Stimulated activated CD4-positive, alpha-beta T cell treated with anti-CD3 and anti-CD28 coated beads, Interleukin-2, amount 100 ng/mL, for 48 hours (primary cell): ENCODE data around the gene FILIP1L.
"Not testable (repeated sequence)": the region's sequence is repeated elsewhere in the genome, so short reads cannot be mapped to it uniquely, and the experiment has no call there.

ENCODE experiments used
- DNase-seq, 2 donors: peaks; one replicate each; pipeline ENCODE4 v3.0.0-alpha.2; 2020

FILIP1L gene

DNA sequence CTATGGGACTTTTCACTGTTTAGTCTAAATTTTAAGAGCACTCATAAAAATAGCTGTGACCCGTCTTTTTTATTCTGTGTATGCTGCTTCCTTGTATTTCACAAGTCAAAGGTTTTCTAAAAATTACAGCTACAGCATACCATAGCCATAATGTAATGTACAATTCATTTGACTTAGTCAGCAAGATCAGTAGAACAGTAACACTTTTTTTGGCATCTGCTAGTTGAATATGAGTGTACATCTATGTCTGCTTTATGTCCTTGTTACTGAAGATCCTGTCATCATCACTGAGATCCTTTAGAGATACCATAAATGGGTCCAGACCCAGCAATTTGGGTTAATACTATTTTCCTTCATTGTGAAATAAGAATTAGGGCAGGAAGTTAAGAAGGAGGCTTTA, 254.5 kb downstream of the FILIP1L start:
- DNase-seq, result no peak

DNA sequence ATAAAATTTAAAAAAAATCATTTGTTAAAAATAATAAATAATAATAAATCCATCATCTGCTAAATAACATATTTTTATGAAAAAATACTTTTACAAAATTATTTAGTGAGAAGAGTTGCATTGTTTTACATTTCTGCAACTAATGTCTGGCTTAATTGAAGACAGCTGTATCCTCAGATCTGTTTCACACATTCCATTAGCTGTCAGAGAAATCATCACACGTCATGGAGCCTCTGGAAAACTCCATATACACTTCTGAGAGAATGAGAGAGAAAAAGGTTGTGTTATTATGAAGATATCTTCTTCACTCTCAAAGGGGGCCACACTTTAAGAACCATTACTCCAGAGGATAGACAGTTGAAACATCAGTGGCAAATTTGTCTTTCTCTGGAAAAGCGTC, 255.8 kb downstream of the FILIP1L start:
- no peak for DNase-seq

DNA sequence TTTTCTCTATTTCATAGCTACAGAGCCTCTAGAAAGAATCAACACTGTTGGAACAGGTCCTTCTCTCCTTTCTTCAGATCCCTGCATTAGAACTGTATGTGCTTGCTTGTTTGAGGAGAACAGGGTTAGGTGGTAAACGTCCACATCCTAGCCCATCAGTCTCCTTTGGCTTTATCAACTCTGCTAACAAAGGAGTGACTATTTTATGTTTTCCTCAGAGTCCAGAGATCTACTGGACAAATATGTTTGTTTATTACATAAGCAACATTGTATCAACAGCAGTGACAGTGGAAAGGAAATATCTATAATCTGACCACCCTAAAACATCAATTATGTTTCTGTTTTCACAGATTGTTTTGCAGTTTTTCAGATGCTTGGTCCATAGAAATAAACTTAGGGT, 257.0 kb downstream of the FILIP1L start:
- DNase-seq, result no peak

DNA sequence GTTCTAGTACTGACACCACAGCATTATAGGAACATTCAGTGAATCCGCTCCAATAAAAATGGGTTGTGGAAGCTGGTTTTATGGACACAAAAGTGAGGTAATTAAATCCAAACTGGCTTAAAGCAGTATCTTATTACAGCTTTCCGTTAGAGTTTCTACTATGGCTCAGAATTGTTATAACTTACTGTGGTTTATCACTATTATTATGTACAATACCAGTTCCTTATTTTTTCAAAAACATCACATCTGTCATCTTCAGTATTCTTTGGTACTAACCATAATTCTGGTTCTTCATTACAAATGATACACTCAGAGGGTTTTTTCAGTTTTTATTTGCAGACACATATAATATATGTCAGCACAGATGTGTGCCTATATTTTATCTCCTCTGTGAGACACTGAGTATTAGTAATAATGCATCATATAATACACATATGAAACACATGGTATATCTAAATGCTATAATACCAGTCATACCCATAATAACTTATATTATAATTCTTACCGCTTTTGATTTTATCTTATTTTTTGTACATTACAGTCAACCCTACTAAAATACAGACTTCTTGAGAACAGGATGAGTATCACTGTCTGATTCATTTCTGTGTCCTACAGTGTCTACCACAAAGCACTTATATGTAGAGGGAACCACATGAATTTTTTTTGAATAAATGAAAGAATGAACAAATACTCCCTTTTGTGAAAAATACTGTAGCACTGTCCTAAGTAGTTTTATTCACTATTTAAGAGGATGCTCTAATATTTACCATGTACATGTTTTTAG, 257.7 kb downstream of the FILIP1L start:
- DNase-seq, result no peak

DNA sequence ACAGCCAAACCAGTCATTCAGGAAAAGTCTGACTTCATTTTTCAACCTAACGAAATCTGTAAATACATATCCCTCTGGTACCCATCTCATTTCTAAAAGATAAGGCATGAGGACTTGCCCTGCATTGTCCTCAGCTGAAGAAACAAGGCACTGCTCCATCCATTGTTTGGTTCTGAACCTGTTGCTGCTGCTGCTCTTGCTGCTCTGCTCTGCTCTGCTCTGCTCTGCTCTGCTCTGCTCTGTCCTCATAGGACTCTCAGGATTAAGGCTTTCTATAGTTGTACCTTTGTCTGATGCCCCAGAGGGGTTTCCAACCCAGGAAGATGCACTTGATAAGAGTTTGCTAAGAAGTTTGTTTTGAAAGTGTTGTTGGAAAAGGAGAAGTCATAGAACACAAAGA, 258.4 kb downstream of the FILIP1L start:
- DNase-seq, result no peak

DNA sequence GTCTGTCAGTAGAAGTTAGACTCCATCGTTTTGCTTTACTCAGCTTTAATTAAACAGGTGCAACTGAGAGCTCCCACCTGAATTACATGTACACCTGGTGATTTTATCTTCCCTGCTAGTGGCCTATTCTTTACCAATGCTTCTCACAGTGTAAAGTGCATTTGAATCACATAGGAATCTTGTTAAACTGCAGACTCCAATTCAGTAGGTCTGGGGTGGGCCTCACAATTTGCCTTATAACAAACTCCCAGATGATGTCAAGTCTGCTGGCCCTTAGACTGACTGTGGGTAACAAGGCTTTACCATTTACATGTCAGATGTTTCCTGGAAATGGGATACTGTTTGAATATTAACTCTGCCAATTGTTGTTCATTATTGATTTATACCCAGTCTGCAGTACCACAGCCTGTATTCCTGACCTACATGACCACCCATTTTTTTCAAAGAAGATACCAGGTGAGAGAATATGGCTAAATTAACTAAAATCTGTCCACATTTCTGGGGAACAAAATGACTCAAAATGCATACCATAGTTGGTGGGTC, 259.5 kb downstream of the FILIP1L start:
- no peak for DNase-seq

DNA sequence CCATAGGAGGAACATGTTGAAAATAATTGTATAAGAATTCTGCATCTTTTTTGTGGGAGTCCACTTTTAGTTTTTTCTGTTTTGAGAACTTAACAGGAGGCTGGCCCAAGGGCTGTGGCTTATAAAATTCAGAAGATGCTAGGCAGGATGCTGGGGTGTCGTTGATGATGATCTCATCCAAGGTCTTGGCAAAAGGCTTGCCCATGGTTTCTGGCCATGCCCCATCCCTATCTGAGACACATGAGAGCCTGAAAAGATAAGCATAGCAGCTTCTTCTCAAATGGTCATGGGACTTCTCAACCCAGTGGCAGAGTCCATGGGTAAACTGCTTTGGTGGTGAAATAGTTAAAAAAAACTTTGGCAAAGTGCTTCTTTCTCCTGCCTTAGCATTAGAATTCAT, 261.4 kb downstream of the FILIP1L start:
- no peak for DNase-seq

DNA sequence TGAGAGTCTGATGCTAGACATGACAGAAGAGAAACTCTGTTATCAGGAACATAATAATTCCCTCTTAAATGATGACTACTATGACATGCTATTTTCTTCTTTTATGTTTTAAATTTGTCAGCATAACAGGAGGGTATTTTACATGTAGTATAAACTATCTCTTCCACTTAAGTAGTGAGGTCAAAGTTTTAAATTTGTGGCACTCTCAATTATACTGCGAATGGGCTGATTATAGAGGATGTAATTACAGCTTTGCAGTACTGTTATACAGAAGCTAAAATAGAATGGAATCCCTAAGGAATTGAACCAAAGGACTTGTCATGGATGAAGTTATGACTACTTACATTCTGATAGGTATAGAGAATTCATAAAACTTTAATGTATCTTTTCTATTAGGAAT, 262.3 kb downstream of the FILIP1L start:
- DNase-seq, result no peak

DNA sequence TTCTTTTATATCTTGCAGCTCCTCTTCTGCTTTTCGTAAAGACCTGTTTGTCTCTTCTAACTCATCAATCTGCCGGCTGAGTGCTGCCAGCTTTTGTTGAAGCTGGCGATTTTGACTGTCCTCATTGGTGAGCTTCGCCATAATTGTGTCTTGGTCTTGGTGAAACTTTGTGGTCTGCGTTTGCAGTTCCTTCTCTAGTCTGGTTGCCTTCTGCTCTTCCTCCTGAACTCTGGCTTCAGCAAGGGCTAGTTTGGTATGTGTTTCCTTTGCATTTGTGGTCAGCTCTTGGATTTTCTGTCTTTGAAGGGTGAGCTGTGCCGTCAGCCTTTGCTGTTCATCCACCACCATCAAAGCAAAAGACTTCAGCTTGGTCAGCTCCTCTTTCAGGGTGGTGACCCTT, 263.7 kb downstream of the FILIP1L start:
- DNase-seq, result no peak

DNA sequence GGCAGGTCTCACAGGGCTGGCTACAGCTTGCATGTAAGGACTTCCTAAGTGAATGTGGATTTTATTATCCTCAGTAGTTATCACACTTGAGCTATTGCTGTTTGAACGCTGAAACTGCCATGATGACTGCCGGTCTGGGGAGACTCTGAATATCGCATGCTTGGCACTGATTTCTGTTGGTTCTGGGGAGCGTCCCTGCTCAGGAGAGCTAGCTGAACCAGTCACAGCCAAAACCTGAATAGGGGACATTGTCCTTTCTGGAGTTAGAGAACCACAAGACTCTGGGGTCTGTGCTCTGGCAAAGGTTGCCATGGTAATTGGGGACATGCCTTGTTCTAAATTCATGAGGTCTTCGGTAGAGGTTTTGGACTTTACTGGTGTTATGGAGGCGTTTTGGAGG, 265.9 kb downstream of the FILIP1L start:
- DNase-seq, result no peak

DNA sequence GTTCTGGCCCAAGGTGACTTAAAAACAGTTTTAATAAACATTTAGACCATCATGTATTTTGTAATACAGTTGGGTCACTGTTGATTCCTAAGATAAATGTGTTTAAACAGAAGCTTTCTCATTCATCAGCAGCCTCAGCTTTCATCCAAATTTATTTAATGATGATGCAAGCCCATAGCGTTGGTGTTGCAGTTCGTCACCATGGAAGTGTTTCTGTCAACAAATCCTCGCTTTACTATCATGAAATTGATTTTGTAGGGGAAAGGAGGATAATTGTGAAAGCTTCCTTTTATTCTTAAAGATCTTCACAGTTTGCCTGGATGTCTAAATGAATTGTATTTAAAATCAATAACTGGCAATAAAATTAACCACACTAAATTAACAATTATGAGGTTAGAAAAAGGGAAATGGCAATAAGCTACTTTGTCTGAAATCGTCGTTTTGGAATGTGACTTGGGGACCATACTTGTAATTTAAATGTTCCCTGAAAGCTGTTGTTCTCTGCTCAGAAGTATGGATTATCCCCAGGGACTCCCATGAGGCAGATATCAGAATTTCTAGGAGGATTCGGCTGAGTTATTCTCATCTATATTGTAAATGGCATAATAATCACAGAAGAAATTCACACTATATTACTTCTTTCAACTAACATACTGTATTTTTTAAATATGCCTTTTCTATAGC, 267.7 kb downstream of the FILIP1L start:
- DNase-seq, result no peak

DNA sequence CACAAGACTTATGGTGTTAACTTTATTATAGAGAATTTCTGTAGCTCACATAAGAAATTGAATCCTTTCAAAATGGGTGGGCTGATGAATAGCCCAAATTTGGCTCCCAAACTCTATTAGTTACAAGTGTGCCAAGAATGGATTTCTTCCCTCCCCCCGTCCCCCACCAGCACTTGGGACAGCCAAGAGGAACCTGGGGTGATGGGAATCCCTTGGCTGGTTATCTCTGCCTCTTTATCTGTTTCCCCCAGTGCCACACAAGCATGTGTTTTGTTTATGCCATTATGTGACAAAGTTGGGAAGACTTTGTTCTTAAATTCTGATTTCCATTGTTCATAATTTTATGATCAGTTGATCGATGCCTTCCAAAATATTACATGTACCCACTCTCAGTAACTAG, 268.3 kb downstream of the FILIP1L start:
- DNase-seq, result no peak

DNA sequence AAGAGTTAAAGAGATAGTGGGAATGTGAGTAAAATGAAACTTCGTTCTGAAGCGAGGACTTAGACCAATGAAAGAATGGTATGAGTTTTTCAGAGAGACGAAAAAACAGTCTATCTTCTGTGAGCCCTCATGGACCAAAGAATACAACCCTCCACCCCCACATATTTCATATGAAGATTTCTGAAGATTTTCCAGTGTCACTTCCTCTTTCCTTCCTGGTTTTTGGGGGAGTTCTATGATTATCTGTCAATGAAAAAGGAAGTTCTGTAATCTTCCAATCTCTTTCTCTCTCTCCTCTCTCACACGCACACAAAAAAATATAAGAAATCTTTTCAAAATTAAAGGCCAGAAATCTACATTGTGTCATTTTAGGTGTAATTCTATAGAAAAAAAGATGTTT, 269.0 kb downstream of the FILIP1L start:
- DNase-seq, result no peak

DNA sequence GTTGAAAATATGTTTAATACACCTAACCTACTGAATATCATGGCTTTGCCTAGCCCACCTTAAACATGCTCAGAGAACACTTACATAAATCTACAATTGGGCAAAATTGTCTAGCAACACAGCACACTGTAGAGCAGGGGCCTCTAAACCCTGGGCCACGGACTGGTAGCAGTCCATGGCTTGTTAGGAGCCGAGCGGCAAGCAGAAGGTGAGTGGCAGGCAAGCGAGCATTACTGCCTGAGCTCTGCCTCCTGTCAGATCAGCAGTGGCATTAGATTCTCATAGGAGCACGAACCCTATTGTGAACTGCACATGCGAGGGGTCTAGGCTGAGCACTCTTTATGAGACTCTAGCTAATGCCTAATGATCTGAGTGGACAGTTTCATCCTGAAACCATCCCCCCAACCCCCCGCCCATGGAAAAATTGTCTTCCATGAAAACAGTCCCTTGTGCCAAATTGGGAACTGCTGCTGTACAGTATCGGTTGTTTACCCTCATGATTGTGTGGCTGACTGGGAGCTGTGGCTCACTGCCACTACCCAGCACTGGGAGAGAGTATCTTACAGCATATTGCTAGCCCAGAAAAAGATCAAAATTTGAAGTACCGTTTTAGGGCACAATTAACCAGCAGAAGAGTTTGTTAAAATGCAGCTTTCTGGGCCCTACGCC, 270.6 kb downstream of the FILIP1L start:
- no peak for DNase-seq

DNA sequence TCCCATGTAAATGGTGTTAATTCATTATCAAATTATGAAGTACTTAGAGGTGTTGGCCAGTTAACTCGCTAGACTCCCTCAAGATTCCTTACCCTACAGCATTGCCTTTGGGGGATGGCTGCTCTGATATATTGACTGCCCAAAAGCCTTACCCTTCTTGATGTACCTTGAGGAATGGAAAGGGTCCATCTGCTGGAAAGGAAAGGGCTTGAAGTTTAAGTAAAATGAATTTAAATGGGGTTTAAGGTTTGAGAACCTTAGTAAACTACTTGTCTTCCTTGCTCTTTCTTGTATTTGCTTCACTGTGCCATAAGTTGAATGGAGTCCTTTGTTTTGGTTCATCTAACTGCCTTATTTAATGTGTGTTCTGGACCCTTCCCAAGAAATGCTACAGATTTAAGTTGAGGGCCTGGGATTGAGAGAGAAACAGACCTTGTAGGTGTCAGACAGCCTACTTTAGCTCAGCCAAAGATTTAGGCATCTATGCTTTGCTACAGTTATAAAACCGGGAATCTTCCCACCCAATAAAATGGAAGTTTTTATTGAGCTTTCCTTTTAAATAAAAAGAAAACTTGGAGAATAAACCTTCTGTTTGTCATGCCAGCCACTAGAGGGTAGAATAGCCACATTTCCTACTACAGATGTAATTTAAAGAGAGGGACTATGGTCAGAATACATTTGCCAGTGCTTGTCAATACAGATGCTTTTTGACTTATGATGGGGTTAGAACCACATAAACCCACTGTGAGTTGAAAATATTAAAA, 271.3 kb downstream of the FILIP1L start:
- no peak for DNase-seq

DNA sequence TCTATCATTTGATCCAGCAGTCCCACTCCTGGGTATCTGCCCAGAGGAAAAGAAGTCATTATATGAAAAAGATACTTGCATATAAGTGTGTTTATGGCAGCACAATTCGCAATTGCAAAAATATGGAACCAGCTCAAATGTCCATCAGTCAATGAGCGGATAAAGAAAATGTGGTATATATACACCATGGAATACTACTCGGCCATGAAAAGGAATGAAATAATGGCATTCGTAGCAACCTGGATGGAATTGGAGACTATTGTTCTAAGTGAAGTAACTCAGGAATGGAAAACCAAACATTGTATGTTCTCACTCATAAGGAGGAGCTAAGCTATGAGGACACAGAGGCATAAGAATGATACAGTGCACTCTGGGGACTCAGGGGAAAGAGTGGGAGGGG, 272.4 kb downstream of the FILIP1L start:
- not testable (repeated sequence) for DNase-seq

DNA sequence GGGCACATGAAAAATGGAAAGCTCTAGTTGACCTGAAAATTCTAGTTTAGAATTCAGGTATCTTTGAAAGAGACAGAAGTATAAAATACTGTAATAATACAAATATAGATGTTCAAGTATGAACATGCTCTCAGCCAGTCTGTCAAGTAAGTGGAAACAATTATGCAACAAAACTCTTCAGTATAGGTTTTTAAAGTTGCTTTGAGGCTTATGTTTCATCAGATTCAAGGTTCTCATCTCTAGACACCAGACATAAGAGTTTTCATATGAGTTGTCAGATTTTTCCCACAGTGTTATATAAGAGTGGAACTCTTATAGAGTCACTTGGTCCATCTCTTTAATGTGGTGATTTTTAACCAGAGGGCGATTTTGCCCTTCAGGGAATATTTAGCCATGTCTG, 274.7 kb downstream of the FILIP1L start:
- no peak for DNase-seq

DNA sequence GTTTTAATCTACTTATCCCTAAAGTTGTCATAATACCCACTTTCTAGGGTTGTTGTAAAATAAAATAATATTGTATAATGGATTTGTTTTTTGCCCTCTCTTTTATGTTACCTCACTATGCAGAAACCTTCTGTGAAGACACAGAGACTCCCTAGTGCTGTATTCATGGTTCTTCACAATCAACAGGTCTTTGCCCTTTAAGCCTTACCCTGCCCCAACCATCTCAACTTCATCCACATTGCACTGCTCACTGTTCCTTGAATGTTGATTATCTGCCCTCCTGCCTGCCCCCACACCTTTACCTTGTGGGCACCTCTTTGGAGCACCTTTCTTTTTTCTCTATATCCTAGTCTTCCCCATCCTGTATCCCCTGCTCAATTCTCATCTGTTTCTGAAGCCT, 275.5 kb downstream of the FILIP1L start:
- DNase-seq, result no peak

DNA sequence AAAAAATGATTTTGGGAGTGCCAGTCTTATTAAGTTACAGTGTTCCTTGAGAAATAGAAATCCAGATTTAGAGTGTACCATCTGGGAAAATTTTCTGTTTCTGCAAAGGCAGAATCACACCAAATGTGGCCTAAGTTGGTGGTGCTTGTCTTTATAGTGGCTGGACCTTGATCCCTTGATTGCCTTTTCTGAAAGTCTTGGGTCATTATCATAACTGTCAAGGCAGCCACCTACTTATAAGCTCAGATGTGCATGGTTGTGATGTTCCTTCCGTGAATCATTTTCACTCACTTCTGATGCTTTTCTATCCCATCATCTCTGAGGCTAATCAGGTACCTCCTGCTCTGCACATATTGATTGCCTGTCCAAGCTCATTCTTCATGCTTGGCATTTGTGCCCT, 276.6 kb downstream of the FILIP1L start:
- no peak for DNase-seq

DNA sequence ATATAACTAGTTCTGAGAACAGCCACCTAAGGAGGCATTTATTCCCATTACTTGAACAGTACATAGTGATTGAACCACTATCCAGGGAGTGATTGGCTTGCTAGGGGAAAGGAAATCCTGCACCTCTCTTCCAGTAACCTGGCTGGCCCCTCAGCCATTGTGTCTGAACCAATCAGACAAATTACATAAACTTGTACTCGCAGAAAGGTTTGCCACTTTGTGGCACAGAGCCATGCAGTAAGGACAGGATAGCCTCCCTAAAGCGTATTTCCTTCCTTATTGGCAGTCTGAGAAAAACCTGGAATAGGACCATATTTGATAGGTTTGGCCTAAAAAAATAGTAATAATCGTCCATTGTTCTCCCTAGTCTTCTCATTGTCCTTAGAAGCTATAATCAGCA, 277.6 kb downstream of the FILIP1L start:
- DNase-seq, result no peak

DNA sequence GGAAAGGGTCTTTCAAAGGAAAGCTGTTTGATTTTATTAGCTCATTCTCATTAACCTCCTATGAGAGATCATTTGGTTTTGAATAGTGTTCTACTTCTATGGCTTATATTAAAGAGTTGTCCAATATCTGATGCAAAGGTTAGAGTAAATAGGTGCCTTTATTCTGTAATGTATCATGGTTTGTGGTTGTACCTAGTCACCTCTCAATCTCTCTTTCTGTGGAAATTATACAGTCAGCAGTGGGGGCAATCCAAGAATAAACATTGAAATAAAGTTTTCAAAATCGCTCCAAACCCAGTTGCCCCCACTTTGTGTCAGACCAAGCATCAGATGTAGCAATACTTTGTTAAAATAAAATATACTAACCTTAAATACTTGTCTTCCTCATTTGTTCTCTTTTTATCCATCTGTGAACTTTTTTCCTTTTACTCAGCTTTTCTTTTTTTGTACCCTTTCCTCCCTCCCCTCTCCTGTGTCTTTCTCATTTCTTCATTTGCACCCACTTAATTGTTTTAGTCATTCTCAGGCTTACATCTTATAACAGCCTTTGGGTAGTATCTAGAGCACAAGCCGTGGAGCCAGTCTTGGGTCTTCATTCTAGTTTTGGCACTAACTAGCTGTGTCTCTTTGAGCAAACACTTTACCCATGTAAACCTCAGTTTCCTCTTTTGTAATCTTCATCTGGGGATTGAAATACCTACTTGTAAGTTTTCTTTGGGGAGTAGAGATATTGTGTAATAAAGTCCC, 279.9 kb downstream of the FILIP1L start:
- no peak for DNase-seq

DNA sequence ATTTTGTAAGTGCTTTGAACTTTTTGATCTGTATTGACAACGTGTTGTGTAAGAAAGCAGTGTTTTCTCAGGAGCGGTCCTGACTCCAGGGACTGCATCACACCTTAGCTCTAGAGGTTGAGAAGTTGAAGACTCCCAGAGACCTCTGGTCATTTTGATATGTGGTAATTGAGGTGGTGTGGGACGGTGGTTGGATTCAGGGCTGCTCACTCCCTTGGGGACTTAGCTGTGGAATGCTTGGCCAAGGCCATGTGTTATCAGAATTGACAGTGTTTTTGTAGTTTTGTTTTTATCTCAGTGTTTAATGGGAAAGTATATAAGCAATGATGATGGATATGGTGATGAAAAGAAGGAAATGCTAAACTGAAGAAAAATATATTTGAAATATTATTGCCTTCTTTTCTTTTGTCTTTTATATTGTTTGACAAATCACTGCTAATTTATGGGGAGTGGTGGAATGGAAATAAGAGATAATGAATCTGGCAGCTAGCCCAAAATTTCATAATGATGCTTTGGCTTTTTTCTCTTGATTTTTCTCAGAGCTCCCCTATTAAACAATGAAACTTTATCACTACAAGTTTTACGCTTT, 280.6 kb downstream of the FILIP1L start:
- DNase-seq, result no peak
